Amniotic stem cell (primary cell): ENCODE data around the gene OLFML2A.
"Not testable (repeated sequence)": the region's sequence is repeated elsewhere in the genome, so short reads cannot be mapped to it uniquely, and the experiment has no call there.

Experiments
- DNase-seq: peaks from one replicate; lab custom pipeline; 2025; lab: John Stamatoyannopoulos, UW

The OLFML2A gene

GRCh38 chr9:124776954-124777648, at the start of gene OLFML2A:
OLFML2A (plus strand) TSS chr9:124777133; CDS start chr9:124777271, 138 bp downstream.
- DNase-seq, result no peak

DNA sequence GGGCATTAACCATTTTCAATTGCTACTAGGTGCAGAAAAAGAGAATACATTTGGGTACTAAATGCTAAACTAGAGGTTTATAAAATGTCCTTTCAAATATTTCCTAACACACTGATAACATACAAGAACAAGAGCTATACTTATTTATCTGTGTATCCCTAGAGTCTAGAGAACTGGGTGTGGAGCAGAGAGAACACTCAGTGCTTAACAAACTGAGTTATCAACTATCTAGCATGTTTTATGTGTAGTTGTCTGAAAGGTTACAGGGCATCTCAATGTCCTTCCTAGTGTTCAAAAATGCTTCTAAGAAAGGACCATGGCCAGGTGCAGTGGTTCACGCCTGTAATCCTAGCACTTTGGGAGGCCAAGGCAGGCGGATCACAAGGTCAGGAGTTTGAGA, 46.2 kb upstream of the OLFML2A start:
- no peak for DNase-seq

GRCh38 chr9:124733964-124734740, 42.8 kb upstream of the OLFML2A start:
- DNase-seq, result no peak

DNA sequence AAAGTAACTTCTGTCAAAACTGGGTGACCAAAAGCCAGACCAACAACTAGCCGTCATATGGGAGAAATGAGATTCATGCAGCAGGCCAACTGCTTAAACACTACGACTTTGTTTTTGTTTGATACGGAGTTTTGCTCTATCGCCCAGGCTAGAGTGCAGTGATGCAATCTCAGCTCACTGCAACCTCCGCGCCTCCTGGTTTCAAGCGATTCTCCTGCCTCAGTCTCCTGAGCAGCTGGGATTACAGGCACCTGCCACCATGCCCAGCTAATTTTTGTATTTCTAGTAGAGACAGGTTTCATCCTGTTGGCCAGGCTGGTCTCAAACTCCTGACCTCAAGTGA, 42.2 kb upstream of the OLFML2A start:
- not testable (repeated sequence) for DNase-seq

DNA sequence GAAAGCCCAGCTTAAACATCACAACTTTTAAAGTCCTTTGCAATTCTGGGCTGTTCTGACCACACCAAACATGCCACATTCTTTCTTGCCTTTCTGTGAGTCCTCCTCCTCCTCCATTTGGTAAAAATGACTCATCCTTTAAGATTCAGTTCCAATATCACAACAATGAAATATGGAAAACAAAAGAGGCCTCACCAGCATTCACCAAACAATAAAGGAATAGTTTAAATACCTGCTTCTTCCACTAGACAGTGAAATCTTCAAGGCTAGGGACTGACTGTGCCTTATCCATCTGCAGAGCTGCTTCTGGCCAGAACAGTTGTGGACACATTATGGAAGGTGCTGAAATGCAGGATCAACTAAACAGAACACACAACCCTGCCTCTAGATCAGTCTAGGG, 41.8 kb upstream of the OLFML2A start:
- DNase-seq, result no peak

- not testable (repeated sequence) for DNase-seq
Observed at GRCh38 chr9:124738075-124738474, 38.9 kb upstream of the OLFML2A start.

- DNase-seq, result no peak
Observed at GRCh38 chr9:124739360-124739759, 37.6 kb upstream of the OLFML2A start.

- DNase-seq, result no peak
Observed at GRCh38 chr9:124741149-124741548, 35.8 kb upstream of the OLFML2A start.

GRCh38 chr9:124741662-124742061, 35.3 kb upstream of the OLFML2A start:
- no peak for DNase-seq

DNA sequence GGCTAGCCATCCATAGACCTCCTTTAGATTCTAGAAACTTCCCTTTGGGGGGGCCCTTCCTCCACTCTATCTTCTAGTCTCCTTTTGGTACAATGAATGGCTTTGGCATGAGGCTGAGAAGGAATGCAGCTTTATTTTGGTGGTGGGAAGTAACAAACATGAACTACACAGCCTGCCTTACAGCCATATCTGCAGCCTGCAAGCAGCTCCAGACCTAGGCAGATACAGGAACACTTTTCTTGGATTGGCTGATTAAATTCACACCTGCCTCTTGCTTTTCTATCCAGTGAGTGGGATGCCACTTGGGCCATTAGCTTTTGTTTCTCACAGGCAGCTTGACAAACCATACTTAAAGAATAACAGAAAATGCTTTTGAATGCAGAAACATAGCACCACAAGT, 34.0 kb upstream of the OLFML2A start:
- no peak for DNase-seq

DNA sequence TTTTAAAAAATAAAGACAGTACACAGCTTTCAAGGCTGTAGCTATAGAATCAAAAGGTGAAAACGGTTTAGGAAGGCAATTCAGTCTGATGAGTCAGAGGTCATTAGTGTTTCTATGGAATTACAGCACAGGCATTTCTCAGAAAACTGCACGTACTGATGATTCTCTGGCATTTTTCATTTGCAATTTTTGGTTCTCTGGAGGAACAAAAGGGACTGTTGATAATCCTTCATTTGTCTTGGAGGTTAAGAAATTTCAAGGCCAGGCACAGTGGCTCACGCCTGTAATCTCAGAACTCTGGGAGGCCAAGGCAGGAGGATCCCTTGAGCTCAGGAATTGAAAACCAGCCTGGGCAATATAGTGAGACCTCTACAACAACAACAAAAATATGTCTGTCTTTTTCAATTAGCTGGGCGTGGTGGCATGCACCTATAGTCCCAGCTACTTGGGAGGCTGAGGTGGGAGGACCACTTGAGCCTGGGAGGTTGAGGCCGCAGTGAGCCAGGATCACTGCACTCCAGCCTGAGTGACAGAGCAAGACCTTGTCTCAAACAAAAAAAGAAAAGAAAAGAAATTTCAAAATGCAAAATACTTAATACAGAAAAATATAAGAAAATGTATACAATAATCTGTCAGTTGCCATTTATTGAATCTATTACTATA, 33.1 kb upstream of the OLFML2A start:
- no peak for DNase-seq

GRCh38 chr9:124747065-124747464, 29.9 kb upstream of the OLFML2A start:
- DNase-seq, result no peak

DNA sequence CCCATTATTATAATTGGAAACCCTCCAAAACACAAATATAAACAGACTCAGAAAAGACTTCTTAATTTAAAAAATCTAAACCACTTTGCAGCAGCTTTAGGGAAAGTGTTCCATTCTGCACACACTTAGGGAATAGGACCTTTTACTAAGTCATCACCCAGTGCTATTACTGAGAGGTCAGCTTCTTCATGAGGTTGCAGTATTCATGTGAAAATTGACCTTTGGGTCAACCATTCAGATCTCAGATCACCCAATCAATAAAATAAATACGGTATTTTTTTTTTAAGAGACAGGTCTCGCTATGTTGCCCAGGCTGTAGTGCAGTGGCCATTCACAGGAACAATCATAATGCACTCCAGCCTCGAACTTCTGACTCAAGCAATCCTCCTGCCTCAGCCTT, 27.6 kb upstream of the OLFML2A start:
- no peak for DNase-seq

DNA sequence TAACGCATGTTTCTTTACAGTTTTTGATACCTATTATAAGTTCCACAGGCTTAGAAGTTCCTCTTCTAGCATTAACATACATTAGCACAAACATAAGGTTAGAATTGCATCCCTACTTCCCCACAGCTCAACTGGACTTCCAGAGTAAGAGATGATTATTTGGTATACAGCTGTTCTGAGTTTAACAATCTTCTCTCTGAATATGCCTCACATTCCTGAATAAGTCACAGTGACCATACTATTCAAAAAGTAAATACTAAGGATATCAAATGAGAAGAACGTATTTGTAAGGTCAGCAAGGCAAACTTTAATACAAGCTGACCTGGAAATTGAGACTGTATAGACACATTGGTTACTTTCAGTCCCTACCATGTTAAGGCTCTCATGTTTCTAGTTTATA, 27.2 kb upstream of the OLFML2A start:
- DNase-seq, result no peak

DNA sequence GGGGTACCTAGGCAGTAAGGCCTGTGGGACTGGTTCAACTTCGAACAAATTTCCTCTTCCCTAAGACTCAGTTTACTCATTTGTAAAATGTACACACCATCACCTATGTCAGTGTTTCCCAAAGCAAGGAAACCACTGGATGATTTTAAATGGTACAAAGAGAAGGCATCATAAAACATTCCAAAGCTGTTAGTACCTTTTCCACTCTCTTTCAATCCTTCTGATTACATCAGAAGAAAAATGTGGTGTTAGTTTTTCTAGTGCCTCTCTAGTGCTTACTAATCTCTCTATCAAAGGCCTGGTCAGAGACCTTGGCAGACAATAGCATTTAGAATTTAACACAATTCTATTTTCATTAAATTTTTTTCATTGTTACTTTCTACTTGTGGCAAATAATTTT, 24.0 kb upstream of the OLFML2A start:
- no peak for DNase-seq

DNA sequence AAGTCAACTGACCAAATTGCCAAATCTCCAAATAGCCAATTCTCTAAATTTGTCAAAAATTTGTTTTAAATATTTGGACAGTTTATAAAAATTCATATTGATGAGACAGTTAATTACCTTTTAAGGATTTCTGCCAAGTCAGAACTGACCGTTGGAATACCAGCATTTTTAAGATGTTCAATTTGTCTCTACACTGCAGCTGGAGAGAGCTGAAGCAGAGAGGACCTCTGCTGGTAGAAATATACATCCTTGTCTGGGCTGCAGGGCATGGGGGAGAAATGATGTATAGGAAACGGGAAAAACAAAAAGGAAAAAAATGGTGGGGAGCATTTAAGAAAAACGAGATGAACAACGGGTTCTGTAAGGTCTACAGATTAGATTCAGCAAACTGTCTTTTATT, 22.6 kb upstream of the OLFML2A start:
- no peak for DNase-seq

DNA sequence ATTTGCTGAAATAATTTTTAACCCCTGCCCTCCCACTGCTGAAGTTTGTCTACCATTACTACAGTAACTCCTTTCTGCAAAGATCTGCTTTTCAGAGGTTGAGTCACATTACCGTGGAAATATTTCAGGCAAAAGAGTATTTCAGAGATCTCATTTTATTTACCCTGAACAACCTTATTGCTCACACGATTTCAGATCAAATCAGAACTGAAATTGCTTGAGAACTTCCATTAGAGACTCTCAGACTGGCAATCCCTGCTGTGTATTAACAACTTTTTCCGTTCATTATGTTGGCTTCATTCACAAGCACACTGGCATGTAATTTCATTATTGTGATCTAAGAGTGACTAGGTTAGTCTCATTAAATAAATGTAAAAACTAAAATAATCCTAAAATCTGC, 21.9 kb upstream of the OLFML2A start:
- DNase-seq, result no peak

GRCh38 chr9:124756011-124756410, 20.9 kb upstream of the OLFML2A start:
- DNase-seq, result no peak

- no peak for DNase-seq
Observed at GRCh38 chr9:124757616-124758015, 19.3 kb upstream of the OLFML2A start.

- DNase-seq, result no peak
Observed at GRCh38 chr9:124758061-124758460, 18.9 kb upstream of the OLFML2A start.

DNA sequence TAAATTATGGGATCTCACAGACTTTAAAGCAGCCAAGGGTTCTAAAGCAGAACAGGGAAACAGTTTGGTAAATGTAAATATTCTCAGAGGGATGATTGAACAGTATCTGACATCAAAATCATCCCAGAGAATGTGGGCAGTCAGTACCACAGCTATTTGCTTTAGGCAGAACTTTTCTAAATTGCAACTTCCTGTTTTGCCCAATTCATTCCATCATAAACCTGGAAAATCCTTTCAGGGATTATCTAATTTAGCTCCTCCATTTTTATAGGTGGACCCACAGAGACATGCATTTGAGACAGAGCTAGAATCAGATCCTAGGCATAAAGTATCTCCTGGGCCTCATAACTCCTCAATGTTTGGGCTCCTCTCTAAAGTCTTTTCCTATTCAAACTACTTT, 18.2 kb upstream of the OLFML2A start:
- no peak for DNase-seq

- DNase-seq, result no peak
Observed at GRCh38 chr9:124759327-124759726, 17.6 kb upstream of the OLFML2A start.

GRCh38 chr9:124760719-124761118, 16.2 kb upstream of the OLFML2A start:
- no peak for DNase-seq
